HG03520 (cell line): Measurements from ENCODE around the gene MAST4.
"Not testable (repeated sequence)": the region's sequence is repeated elsewhere in the genome, so short reads cannot be mapped to it uniquely, and the experiment has no call there.

ENCODE experiments used
- ATAC-seq: cut with Tn5 transposase; IDR thresholded peaks from one replicate; pipeline ENCODE4 v1.9.1; 2021; ENCODE audit warnings: mild to moderate bottlenecking, moderate library complexity; ENCODE audit not compliant: unreplicated experiment

MAST4 gene

GRCh38 chr5:67168069-67168468, 571.9 kb downstream of the MAST4 start:
- ATAC-seq, result no peak

- ATAC-seq, result no peak
Measured at GRCh38 chr5:67170767-67171166, 574.6 kb downstream of the MAST4 start.

GRCh38 chr5:67173351-67173750, 577.2 kb downstream of the MAST4 start:
- ATAC-seq, result not testable (repeated sequence)

- no peak for ATAC-seq
Measured at GRCh38 chr5:67173959-67174358, 577.8 kb downstream of the MAST4 start.

- no peak for ATAC-seq
Measured at GRCh38 chr5:67176936-67177335, 580.7 kb downstream of the MAST4 start.

GRCh38 chr5:67178085-67178484, 581.9 kb downstream of the MAST4 start:
- ATAC-seq, result no peak

GRCh38 chr5:67178966-67179365, 582.8 kb downstream of the MAST4 start:
- ATAC-seq, result no peak

- ATAC-seq, result no peak
Measured at GRCh38 chr5:67179697-67180361, 583.6 kb downstream of the MAST4 start.

GRCh38 chr5:67181648-67182221, 585.5 kb downstream of the MAST4 start:
- ATAC-seq, result no peak

GRCh38 chr5:67182301-67182790, 586.2 kb downstream of the MAST4 start:
- ATAC-seq, result no peak

- no peak for ATAC-seq
Measured at GRCh38 chr5:67183859-67184258, 587.7 kb downstream of the MAST4 start.

GRCh38 chr5:67187006-67187715, 591.0 kb downstream of the MAST4 start:
- ATAC-seq, result no peak

GRCh38 chr5:67188274-67189078, 592.3 kb downstream of the MAST4 start:
- no peak for ATAC-seq

- no peak for ATAC-seq
Measured at GRCh38 chr5:67189079-67189354, 592.8 kb downstream of the MAST4 start.

- no peak for ATAC-seq
Measured at GRCh38 chr5:67189931-67190330, 593.7 kb downstream of the MAST4 start.

- no peak for ATAC-seq
Measured at GRCh38 chr5:67190410-67190809, 594.2 kb downstream of the MAST4 start.

GRCh38 chr5:67190861-67191260, 594.7 kb downstream of the MAST4 start:
- ATAC-seq, result no peak

- no peak for ATAC-seq
Measured at GRCh38 chr5:67192719-67193438, 596.7 kb downstream of the MAST4 start.

- ATAC-seq, result no peak
Measured at GRCh38 chr5:67193439-67193807, 597.2 kb downstream of the MAST4 start.

GRCh38 chr5:67194166-67194565, 598.0 kb downstream of the MAST4 start:
- no peak for ATAC-seq
